GM18511 (cell line): Measurements from ENCODE around the gene ADGRL1.

Experiments used
- ATAC-seq: cut with Tn5 transposase; IDR thresholded peaks from one replicate; pipeline ENCODE4 v1.9.1; 2021; ENCODE audit warnings: mild to moderate bottlenecking, moderate library complexity; ENCODE audit not compliant: unreplicated experiment

The ADGRL1 gene

DNA sequence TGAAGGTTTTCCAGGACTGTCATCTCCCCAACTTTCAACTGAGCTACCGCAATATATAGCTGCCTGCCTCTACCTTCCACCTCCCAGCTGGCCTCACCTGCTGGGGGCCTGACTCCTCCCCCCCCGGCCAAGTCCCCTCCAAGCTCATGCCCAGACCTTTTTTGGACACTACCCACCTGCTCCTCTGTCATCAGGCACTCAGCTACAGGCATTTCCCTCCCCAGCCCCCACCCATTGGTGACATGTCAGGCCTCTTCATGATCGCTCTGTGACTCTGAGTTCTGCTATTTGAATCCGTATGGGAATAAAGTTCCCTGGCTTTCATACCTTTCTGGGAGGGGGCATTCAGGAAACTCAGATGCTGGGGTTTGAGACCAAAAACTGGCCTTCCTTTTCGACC lies 90.2 kb downstream of the ADGRL1 start:
- no peak for ATAC-seq

DNA sequence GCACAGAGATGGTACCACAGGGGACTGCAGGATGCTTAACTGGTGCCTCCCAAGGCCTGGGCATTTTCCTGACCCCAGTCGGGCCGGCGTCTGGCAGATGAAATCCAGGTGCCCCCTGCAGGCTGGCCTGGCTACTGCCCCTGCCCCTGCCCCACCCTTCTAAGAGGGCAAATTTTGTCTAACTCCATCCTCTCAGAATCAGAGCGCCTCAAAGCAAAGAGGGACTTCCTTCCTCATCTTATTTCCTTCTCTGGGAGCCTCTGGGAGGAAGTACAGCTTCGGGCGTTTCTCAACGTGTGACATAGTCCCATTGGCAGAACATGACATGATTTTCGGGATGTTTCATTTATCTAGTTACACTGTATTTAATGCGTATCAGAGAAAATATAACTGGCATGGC lies 91.1 kb downstream of the ADGRL1 start:
- no peak for ATAC-seq

DNA sequence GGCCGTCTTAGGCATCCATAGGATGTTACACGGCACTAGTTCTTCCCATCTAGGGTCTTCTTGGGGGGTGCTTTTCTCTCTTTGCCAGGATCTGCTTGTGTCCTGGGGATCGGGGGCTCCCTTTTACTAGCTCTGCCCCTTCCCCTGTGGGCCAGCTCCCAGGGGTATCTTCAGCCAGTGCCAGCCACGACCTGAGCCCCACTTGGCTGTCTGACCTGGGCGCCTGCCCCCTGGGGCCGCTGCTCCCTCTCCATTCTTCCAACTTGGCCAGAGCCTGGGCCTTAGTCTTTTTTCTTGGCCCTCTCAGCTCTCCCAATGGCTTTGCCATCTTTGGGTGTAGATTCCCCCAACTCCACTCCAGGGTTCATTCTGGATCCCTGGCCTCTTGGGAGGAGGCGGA lies 91.5 kb downstream of the ADGRL1 start:
- no peak for ATAC-seq

DNA sequence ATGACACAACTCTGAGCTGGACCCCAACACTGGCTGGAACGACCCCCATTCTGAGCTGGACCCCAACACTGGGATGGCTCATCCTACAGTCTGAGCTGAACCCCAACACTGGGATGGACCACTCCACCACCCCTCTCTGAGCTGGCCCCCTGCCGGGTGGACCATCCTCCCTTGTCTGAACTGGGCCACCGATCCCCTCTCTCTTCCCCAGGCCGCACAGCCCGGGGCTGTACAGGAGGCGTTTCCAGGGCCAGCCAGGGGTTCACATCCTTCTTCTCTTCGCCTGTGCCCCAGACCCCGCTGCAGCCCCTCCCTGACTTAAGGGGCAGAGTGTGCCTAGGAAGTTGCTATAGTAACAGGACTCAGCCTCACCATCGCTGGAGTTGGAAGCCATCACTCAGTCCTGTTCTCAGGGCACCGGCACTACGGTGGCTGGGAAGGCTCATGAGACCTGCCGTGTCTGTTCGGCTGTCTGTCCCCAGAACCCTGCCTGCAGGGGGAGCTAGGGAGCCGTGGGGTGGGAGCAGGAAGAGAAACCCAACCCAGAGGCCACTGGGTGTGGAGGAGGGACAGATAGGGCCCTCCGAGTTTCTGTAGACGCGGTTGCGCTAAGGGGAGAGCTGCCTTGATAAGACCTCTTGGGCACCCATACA lies 92.1 kb downstream of the ADGRL1 start:
- ATAC-seq: no peak

DNA sequence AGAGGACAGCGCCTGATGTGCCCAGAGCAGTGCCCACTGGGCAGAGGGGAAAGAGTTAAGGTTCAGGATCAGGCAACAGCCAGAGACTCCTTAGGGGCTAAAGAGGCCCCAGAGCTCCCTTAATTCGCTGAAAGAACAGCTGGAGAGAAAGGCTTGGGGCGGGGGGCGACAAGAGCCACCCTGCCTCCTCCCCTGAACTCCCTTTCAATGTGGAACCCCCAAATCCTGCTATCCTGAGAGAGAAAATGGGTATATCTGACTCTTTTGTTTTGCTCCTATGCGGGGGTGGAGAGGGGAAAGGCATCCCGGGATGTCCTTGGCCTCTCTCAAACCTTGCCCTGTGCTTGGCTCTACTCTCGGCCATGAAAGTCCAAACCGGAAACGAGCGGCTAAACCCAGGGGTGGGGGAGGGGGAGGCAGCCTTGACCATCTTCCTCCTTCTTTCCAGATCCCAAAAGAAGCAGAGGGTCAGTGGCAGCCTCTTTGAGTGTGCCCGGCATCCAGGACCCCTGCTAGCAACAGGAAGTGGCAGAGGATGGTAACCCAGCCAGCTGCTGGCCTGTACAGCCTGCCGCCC lies 93.1 kb downstream of the ADGRL1 start:
- ATAC-seq: no peak

DNA sequence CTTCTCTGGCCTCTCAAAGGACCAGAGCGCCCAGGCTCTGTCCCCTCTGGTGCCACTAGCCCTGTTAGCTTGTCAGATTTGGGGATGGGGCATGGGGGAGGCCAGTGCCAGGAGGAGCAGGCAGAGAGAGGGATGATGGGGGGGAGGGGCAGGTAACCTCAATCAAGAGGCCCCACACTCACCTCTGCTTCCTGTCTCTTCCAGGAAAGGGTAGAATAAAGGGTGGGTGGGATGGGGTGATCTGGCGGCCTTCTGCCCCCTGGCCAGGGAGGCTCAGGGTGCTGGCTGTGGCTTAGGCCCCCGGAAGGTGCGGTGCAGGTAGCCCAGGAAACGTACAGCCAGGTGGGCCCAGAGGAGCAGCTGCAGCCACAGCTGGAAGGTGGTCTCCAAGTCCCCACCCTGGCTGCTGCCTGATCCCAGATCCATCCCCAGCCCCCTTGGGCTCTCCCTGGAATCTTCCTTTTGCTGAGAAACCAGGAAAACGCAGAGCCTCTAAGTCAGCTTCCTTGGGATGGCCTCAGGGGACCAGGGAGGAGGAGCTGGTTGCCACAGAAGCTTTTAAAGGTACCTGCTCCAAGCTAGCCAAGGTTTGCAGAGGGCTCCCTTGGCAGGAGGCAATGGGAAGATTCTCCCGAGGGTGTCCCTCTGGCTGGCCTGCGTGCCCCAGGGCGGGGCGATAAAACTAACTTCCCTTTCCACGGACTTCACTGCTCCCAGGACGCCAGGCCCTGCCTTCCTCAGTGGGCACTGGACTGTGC lies 93.7 kb downstream of the ADGRL1 start:
- ATAC-seq: no peak

DNA sequence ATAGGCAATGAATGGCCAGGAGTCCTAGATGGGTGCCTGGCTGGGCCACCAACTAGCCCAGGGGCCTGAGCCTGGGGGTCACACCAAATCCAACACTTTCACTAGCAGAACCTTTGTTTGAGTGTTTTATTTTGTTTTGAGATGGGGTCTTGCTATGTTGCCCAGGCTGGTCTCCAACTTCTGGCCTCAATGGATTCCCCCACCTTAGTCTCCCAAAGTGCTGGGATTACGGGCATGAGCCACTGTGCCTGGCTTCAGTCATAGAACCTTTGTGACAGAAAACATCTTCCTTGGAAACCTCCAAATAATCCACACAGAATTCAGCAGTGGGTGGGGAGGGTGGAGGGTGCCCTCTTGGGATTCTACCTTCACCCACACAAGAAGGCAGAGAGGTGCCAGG lies 94.5 kb downstream of the ADGRL1 start:
- no peak for ATAC-seq

DNA sequence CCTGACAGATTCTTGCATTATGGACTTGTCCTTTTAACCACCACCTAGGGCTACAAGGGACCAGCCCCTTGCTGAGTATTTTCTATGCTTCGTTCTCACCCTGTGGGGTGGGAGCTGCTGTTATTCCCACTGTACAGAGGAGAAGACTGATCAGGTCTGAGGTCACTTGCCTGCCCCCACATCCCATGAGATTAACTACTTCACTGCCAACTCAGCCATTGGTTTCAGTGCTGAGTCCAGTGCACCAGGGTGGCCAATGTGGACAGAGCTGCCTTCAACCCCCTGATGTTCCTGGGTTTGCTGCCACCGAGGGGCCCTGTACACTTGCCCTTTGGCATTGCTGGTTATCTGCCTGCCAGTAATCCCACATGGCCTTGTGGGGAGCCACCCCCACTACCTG lies 95.3 kb downstream of the ADGRL1 start:
- ATAC-seq: no peak

DNA sequence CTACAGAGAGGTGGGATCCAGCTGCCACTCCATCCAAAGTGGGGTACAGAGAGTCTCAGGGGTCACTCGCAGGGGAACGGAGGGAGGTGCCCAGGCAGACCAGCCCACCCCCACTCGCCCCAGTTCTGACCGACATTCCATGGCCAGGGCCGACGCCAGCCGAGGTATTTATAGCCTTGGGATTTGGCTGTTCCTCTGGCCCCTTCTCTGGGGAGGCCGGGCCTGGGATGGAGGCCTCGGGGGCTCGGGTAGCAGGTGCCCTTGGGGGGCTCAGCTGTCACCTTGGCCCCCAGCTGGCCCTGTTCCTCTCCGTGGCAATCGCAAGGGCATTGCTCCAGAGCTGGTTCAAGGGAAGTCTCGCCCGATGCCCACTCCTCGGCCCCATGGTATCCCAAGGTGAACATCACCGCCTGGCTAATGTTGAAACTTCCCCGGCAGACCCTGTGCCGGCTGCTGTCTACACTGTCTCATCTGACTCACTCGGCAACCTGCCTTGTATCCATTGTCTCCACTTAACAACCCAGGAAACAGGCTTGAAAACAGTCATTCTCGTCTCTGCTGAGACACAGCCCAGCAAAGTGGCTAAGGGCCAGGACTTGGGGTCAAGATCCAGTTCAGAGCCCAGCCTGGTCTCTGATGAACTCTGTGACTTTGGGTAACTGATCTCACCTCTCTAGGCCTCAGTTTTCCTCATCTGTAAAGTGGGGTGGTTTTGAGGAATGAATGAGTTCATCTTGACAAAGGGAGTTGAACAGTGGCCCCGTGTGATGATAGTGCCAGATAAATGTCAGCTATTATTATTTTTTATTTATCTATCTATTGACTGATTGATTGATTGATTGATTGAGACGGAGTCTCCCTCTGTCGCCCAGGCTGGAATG lies 98.1 kb downstream of the ADGRL1 start:
- no peak for ATAC-seq

DNA sequence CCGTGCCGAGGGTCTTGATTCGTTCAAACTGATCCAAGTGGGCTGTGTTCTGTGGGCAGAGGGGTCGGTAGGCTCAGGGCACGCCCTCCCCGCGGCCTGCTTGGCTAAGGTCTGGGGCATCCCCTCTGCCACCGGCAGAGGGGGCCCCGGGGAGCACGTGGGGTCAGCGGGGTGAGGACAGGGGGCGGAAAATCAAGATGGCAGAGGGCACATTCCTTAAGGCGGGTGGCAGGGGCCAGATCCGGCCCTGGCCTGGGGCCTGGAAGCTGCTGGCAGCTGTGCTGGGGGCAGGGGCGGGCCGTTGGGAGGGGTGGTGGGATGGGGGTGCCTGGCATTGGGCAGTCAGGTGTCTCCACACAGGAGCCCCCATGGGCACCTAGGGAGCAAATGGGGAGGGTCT lies 99.1 kb downstream of the ADGRL1 start:
- ATAC-seq: no peak

DNA sequence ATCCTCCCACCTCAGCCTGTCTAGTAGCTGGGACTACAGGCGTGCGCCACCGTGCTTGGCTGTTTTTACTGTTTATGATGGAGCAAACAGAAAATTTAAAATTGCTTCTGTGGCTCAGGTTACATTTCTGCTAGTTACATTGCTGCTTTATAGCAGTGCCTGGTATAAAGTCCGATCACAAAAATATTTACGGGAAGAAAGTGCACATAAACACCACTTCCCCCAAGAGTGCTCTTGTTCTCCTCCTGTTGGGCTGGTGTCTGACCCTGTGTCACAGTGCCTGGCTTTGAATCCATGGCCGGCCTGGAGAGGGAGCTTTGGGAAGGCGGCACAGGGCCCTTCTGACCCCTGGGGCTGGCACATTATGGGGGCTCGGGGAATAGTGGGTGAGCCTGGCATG lies 100.3 kb downstream of the ADGRL1 start:
- ATAC-seq: no peak

DNA sequence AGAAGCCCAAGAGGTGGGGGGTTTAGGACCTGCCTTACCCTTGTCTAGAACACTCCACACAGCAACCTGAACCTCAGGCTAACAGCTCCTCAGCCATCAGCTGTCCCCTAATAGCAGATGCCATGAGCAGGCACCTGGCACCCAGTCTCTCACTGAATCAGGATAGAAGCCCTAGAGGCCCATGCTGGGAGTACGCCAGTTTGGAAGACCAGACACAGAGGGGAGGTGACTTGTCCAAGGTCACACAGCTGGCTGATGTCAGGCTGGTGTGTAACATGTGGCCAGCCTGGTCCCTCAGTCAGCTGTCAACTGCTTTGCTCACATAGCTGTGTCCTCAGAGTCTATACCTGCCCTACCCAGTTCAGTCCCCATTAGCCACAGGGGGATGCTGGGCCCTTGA lies 102.7 kb downstream of the ADGRL1 start:
- no peak for ATAC-seq

DNA sequence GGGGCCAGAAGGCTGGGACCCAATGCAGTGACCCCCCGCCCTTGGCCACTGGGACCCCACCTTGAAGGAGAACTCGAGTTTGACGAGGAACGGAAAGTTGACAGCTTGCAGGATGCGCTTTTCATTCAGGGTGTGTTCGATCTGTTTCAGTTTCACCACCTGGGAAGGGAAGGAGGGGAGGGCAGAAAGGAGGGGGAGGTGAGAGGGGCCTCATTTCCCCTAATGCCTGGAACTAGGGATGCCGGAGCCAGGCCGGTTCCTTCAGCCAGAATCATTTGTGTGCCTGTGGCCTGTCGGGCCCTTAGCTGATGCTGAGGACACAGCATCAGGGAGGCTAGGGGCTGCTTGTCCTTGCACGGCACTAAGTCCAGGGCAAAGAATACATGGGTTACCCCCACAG lies 103.2 kb downstream of the ADGRL1 start:
- ATAC-seq: no peak

DNA sequence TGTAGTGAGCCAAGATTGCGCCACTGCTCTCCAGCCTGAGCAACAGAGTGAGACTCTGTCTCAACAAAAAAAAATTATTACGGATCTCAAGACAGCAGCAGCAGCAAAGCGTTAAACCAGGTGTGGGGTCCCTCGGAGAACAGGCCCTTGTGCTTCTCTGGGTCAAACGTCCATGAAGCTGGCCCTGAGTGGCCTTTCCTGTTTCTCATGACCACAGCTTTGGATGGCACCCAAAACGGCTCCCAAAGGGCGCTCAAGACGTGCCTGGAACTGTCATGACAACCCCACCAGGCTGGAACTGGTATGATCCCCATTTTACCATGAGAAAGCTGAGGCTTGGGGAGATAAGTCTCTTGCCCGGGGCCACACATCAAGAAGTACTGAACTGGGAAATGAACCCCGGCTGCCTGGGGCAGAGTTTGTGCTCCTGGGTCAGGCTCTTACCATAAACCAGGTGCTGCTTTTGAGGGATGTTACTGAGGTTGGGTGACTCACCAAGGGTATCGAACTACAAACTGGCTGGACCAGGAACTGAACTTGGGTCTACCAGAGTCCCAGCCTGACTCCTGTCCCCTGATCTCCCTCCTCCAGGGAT lies 103.8 kb downstream of the ADGRL1 start:
- ATAC-seq: no peak

DNA sequence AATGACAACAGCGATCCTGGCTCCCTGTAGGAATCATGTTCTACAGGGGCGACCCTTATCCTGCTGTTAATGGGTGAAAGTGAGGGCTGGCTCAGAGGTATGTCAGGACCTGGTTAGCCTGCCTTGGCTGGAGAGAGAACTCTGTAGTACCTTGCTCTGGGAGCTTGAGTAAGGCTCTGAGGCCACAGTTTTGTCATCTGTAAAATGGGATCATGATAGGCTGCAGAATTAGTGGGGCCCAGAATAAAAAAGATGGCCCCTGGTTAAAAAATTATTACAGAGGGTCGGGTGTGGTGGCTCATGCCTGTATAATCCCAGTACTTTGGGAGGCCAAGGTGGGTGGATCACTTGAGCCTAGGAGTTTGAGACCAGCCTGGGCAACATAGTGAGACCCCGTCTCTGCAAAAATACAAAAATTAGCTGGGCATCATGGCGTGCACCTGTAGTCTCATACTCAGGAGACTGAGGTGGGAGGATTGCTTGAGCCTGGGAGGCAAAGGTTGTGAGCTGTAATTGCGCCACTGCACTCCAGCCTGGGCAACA lies 104.9 kb downstream of the ADGRL1 start:
- no peak for ATAC-seq
